ENCODE data around the gene ITPK1.
A peak's percentile ranks its signal among the peaks of the same experiment; 100 is the strongest.
"Not testable (repeated sequence)": the region's sequence is repeated elsewhere in the genome, so short reads cannot be mapped to it uniquely, and the experiment has no call there.

The ITPK1 gene

GRCh38 chr14:93116676-93117200, 1.0 kb upstream of the ITPK1 start:
- FAIRE-seq: no peak
- no peak for TF ChIP-seq POLR2A (IDR thresholded peaks at IDR 0.05; ENCODE audit: low read depth, low read length)
- no peak for DNase-seq (ENCODE audit: insufficient read length, low spot score)

DNA sequence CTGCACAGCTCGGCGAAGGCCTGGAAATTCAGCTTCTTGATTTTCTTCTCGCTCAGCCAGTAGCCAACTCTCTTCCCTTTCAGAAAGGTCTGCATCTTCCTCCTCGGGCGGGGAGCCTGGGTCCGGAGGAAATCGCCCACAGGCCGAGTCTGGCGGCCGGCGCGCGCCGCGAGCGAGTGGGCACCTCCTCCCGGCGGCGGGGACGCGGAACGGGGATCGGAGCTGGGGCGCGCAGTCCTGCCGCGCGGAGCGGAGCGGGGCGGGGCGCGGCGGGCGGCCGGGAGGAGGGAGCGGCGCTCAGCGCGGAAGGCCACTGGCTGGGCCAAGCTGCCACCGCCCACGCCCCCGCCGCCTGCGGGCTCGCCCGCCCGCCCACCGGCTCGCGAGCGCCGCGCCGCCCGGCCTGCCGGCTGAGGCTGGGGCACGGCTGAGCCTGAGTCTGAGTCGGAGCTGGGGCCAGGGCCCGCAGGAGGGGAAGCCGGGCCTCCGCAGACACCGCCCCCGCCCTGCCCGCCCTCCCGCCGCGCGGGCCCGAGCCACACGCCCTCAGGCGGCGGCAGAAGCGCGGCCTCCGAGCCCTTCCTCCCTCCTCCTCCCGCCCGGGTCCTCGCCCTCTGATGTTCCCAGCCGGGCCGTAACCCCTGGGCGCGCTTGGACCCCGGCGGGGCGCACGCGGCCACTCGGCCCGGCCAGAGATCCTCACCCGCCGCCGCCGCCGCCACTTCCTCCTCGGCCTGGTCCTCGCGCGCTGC, 480 bp downstream of the ITPK1 start:
- FAIRE-seq (no peak), DNase-seq (ENCODE audit: insufficient read length, low spot score) (peak; percentile 86)
- TF ChIP-seq POLR2A (IDR thresholded peaks at IDR 0.05; ENCODE audit: low read depth, low read length): peak; percentile 35; the same call in 1 of the 2 replicates

- no peak for TF ChIP-seq POLR2A (IDR thresholded peaks at IDR 0.05; ENCODE audit: low read depth, low read length)
- FAIRE-seq (no peak), DNase-seq (ENCODE audit: insufficient read length, low spot score) (no peak)
These were observed 1.0 kb downstream of the ITPK1 start for GRCh38 chr14:93114713-93115068.

DNA sequence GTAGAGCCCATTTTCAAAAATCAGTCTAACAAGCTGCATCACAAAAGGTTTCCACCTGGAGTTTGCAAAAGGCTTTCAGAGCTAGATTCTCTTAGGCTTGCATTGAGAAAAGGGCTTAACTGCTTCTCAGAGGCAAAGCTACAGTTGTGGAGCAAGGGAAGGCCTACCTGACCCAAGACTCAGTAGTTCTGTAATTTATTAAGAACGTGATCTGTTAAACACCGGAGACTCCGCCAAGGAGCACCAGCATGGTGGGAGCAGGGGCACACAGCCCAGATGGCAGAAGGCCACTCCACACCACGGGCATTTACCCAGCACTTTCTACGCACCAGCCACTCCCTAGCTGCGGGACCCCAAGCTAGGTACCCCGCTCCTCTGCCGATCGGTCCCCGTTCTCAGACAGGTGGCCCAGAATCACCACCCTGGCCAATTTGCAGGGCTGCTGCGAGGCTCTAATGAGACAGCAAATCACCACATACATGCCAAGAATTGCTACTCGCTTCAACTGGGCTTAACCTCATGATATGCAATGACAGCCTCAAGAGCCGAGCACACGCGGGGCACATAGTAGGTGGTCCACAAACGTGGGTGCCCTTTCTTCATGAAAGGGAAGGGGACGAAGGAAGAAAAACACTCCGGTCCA, 1.5 kb downstream of the ITPK1 start:
- TF ChIP-seq POLR2A (IDR thresholded peaks at IDR 0.05; ENCODE audit: low read depth, low read length): no peak
- no peak for FAIRE-seq
- no peak for DNase-seq (ENCODE audit: insufficient read length, low spot score)

DNA sequence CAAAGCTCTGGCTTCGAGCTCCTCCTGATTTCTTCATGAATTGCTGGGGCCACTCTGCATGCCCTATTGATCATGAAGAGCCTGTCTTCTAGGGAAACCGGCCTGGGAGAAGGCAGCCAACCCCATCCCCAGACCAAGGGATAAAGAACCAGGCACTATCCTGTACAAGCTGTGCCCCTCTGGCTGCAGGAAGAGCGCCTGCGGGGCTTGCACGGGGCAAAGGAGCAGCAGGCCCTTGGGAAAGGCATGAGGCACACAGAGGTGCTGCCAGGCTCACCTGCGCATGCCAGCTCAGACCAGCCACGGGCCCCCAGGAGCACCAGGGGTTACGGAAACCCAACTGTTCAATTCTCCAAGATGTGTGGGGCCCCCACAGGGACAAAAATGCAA, 2.1 kb downstream of the ITPK1 start:
- DNase-seq (ENCODE audit: insufficient read length, low spot score): no peak
- FAIRE-seq: no peak
- TF ChIP-seq POLR2A (IDR thresholded peaks at IDR 0.05; ENCODE audit: low read depth, low read length): no peak

DNA sequence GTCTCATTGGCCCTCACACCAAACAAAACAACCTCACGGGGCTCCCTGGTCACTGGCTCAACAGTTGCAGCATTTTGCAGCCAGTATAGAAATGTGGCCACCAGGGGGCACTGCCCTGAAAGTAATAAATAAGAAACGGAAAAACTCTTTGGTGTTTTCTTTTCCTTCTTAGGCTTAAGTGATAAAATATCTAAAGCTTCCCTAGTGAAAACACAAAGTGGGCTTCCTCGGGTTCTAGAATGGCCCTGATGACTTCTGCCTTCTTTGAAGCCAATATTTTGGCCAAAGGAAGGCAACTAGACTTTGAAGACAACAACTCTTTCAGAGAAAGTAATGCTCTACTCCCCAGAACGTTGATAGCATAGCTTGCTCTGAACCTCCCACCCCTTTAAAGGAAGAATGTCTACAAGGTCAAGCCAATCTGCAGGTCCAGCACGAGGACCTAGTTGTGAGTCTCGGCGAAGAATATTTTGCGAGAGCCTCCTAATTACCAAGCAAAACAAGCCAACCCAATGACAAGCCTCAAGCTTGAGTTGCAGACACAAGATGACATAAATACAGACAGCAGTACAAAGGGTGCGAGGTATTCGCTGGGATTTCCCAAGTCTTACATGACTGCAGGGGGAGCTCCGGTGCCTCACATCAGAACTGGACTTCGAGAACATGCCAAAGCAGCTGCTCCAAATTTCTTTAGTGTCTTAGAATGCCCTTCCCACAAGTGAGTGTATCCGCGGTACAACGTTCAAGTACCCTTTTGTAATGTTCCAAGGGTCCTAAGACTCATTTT, 2.6 kb downstream of the ITPK1 start:
- FAIRE-seq (peak; percentile 78), DNase-seq (ENCODE audit: insufficient read length, low spot score) (peak; percentile 63)
- no peak for TF ChIP-seq POLR2A (IDR thresholded peaks at IDR 0.05; ENCODE audit: low read depth, low read length)

DNA sequence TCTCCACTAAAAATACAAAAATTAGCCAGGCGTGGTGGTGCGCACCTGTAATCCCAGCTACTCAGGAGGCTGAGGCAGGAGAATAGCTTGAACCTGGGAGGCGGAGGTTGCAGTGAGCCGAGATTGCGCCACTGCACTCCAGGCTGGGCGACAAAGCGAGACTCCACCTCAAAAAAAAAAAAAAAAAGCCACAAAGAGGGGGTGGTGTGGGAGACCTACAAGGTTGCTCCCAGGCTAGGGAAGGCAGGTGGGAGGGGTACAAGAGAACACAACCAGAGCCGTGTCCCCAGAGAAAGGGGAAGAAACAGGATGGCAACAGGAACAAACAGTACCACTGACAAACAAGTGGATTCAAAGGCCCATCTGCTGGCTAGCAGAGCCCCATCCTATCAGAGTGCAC, 4.2 kb downstream of the ITPK1 start:
- DNase-seq (ENCODE audit: insufficient read length, low spot score); FAIRE-seq: not testable (repeated sequence)

- TF ChIP-seq POLR2A (IDR thresholded peaks at IDR 0.05; ENCODE audit: low read depth, low read length): no peak
- FAIRE-seq: no peak
- DNase-seq (ENCODE audit: insufficient read length, low spot score): no peak
These were observed 4.8 kb downstream of the ITPK1 start for GRCh38 chr14:93110856-93111419.

DNA sequence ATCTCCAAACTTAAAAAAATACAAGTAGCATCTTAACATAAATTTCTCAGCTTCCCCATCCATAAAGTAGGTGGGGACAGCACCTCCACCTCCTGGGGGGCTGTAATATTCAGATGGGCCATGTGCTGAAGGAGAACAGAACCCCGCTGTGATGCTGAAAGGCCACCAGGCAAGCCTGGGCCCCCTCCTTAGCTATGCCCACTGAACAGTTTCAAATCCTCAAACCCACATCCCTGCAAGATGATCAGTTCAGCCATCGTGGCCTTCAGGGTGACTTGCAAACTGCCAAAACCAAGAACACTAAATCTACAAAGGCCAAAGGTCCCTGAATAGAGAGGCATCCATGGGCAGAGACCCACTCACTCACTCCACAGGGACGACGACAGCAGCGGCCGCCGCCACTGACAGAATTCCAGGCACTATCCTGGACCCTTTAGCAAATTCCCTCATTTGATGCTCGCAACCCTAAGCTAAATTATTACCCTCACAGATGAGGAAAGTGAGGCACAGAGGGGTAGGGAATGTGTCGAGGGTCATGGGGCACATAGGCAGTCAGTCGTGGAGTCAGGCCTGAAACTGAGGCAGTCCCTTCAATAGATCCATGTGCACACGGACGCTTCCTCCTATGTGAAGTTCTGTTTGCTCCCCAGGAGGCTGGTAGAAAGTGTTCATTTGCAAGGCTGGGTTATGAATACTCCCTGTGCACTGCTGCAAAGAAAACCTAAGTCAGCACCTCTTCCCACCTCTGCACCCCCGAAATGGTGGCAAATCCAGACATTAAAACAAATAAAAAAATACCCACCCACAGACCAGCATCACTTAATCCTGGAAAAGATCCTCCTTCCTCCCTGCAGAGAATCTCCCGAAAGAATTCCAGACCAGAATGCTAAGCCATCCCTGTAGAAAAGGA, 5.9 kb downstream of the ITPK1 start:
- no peak for TF ChIP-seq POLR2A (IDR thresholded peaks at IDR 0.05; ENCODE audit: low read depth, low read length)
- DNase-seq (ENCODE audit: insufficient read length, low spot score) (no peak), FAIRE-seq (no peak)

GRCh38 chr14:93108105-93108504, 7.6 kb downstream of the ITPK1 start:
- no peak for TF ChIP-seq POLR2A (IDR thresholded peaks at IDR 0.05; ENCODE audit: low read depth, low read length)
- FAIRE-seq (no peak), DNase-seq (ENCODE audit: insufficient read length, low spot score) (no peak)

DNA sequence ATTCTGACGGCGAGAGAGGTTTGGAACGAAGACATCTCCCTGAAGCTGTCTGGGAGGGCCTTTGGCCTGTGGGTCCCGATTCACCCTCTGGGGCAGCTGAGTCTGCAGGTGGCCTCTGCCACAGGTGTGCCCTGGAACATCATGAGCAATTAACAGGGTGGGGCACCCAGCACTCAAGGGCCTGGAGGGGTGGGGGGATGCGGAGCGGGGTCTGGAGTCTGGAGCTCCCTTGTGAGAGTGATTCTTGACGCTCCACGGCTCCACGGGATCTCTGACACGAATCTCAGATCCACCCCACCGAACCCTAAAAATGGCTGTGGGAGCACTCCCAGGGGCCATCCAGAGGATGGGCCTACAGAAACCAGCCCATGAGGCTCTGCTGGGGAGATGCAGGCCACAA, 8.3 kb downstream of the ITPK1 start:
- FAIRE-seq (no peak), DNase-seq (ENCODE audit: insufficient read length, low spot score) (no peak)
- no peak for TF ChIP-seq POLR2A (IDR thresholded peaks at IDR 0.05; ENCODE audit: low read depth, low read length)

DNA sequence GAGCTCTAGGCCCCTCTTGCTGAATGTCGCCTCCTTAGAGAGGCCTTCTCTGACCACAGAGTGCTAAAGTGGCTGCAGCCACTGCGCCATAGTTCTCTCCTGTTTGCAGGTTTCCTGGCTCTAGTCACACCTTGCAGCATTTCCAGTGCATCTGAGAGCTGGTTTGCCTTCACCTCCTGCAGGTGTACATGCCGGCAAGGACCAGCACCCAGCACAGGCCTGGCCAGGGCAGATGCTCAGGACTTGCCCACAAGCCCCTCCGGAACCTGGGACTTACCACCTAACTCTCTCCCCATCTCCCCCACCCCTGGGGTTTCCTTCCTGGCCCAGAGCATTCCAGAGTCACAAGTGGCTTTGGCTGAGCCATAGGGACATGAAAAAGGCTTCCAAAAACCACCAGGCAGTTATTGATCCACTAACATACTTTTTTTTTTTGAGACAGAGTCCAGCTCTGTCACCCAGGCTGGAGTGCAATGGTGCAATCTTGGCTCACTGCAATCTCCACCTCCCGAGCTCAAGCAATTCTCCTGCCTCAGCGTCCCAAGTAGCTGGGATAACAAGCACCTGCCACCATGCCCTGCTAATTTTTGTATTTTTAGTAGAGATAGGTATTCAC, 9.1 kb downstream of the ITPK1 start:
- TF ChIP-seq POLR2A (IDR thresholded peaks at IDR 0.05; ENCODE audit: low read depth, low read length): no peak
- no peak for FAIRE-seq
- no peak for DNase-seq (ENCODE audit: insufficient read length, low spot score)

DNA sequence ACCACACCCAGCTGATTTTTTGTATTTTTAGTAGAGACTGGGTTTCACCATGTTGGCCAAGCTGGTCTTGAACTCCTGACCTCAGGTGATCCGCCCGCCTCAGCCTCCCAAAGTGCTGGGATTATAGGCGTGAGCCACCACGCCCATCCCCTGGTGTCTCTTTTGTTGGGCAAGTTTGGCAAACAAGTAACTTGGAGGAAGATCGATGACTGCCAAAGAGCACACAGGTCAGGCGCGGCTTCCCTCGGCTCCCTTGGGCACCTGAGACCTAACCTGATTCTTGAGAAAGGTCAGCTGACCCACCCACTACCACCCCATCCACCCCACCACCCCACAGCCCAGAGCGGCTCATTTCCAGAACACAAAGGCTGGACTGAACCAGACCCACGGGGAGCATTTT, 9.9 kb downstream of the ITPK1 start:
- not testable (repeated sequence) for DNase-seq (ENCODE audit: insufficient read length, low spot score); FAIRE-seq

All from H54 (cell line).